NCI-H446 (cell line): ENCODE data around the gene PRR15.
"Not testable (repeated sequence)": the region's sequence is repeated elsewhere in the genome, so short reads cannot be mapped to it uniquely, and the experiment has no call there.

Experiments used
- DNase-seq, 2 experiments: peaks; one replicate each; lab custom pipeline; 2025; lab: John Stamatoyannopoulos, UW

PRR15 gene

GRCh38 chr7:29563590-29564495, at the start of gene PRR15:
PRR15 (plus strand) TSS chr7:29563835; CDS start chr7:29566330, 2,495 bp downstream.
- no peak for DNase-seq

GRCh38 chr7:29516491-29516890, 47.1 kb upstream of the PRR15 start:
- no peak for DNase-seq

GRCh38 chr7:29518616-29519015, 45.0 kb upstream of the PRR15 start:
- DNase-seq: no peak

- no peak for DNase-seq
These were observed 39.9 kb upstream of the PRR15 start for GRCh38 chr7:29523728-29524127.

GRCh38 chr7:29527505-29528108, 36.0 kb upstream of the PRR15 start:
- DNase-seq: no peak

- not testable (repeated sequence) for DNase-seq
These were observed 35.1 kb upstream of the PRR15 start for GRCh38 chr7:29528526-29528925.

GRCh38 chr7:29538389-29538788, 25.2 kb upstream of the PRR15 start:
- DNase-seq: no peak

- no peak for DNase-seq
These were observed 24.2 kb upstream of the PRR15 start for GRCh38 chr7:29539471-29539870.

GRCh38 chr7:29547421-29547820, 16.2 kb upstream of the PRR15 start:
- no peak for DNase-seq

- DNase-seq: no peak
These were observed 14.8 kb upstream of the PRR15 start for GRCh38 chr7:29548823-29549222.

GRCh38 chr7:29552392-29552791, 11.2 kb upstream of the PRR15 start:
- DNase-seq: no peak

GRCh38 chr7:29555061-29555460, 8.6 kb upstream of the PRR15 start:
- no peak for DNase-seq

- no peak for DNase-seq
These were observed 7.0 kb upstream of the PRR15 start for GRCh38 chr7:29556405-29557195.

GRCh38 chr7:29557954-29558353, 5.7 kb upstream of the PRR15 start:
- no peak for DNase-seq

GRCh38 chr7:29561271-29561670, 2.4 kb upstream of the PRR15 start:
- no peak for DNase-seq

- DNase-seq: no peak
These were observed 1.3 kb upstream of the PRR15 start for GRCh38 chr7:29562307-29562706.

GRCh38 chr7:29564496-29565223, 1.0 kb downstream of the PRR15 start:
- no peak for DNase-seq

GRCh38 chr7:29565224-29565630, 1.6 kb downstream of the PRR15 start:
- DNase-seq: no peak

GRCh38 chr7:29565634-29565981, 2.0 kb downstream of the PRR15 start:
- DNase-seq: no peak

GRCh38 chr7:29565982-29566746, 2.5 kb downstream of the PRR15 start:
- DNase-seq: no peak

- no peak for DNase-seq
These were observed 3.5 kb downstream of the PRR15 start for GRCh38 chr7:29567174-29567573.
